ENCODE data around the gene ZNF562. TPM values are rescaled to one million over a fixed set of nuclear protein-coding genes. Genes with fewer than 3 reads are reported as not detected.

Gene ZNF562
- total and polyA plus RNA-seq, 2 of the 4 experiments (the other 2 are of a cell fraction) = 5.2 to 43.7 TPM

GRCh38 chr19:9650345-9650744, 24.6 kb downstream of the ZNF562 start:
- no peak overlapping the region for H2BK5ac ChIP-seq (ENCODE audit: low read depth, low read length, poor library complexity, severe bottlenecking)
- no peak overlapping the region for H4K91ac ChIP-seq (ENCODE audit: insufficient read depth, low read depth, low read length)
- no peak overlapping the region for H3K23ac ChIP-seq (ENCODE audit: low read depth, low read length)
- H3K79me1 ChIP-seq (ENCODE audit: low read depth in 1 of 2, low read length in 2 of 2) = peaks cover 16 to 27% of the 10 kb centered on the region in 2 experiments; a peak in 3 of 4 replicates
- H3K4me3 ChIP-seq (ENCODE audit: insufficient read depth, low read depth, low read length) = no peak overlapping the region
- intact Hi-C loops (cut with micrococcal nuclease) = no loop called here
- H3K4ac ChIP-seq (ENCODE audit: low read depth, low read length) = no peak overlapping the region
- no peak overlapping the region for H2AFZ ChIP-seq (replicated peaks; ENCODE audit: low read length, poor library complexity)
- H3K9ac ChIP-seq (ENCODE audit: low read depth, low read length) = no peak overlapping the region
- no peak overlapping the region for H3K56ac ChIP-seq (ENCODE audit: extremely low read depth, insufficient read depth, low read length)
- no peaks in the 10 kb centered on the region for H3K4me1 ChIP-seq (ENCODE audit: control insufficient read depth, insufficient read depth, low read length)
- no peaks in the 10 kb centered on the region for H3K27me3 ChIP-seq (ENCODE audit: control insufficient read depth, insufficient read depth, low read length)
- H2AK9ac ChIP-seq (replicated peaks; ENCODE audit: low read depth, low read length, poor library complexity) = no peak overlapping the region
- no peak overlapping the region for H2BK20ac ChIP-seq (ENCODE audit: low read depth, low read length)
- no peak overlapping the region for H4K8ac ChIP-seq (ENCODE audit: low read depth in 2 of 2, low read length in 2 of 2)
- dilution Hi-C loops (cut with HindIII; ENCODE audit: low sequenced_read_pairs, unreplicated experiment) = no loop called here
- ChIA-PET POLR2A (ENCODE audit: unreplicated experiment) (no interaction called here), CTCF (no interaction called here)
- H3K36me3 ChIP-seq (ENCODE audit: control insufficient read depth, insufficient read depth, low read length) = peaks cover 54% of the 10 kb centered on the region
- DNase-seq = no peak
- H2AK5ac ChIP-seq (ENCODE audit: low read depth, low read length) = no peak overlapping the region
- no peak overlapping the region for H3K4me2 ChIP-seq (ENCODE audit: low read depth, low read length)
- H3K9me1 ChIP-seq (ENCODE audit: insufficient read depth, low read length) = no peaks in the 10 kb centered on the region
- no peak overlapping the region for H2BK15ac ChIP-seq (ENCODE audit: low read depth, low read length)
- H3K18ac ChIP-seq (ENCODE audit: low read depth, low read length) = no peak overlapping the region
- H4K20me1 ChIP-seq (ENCODE audit: insufficient read depth, low read length) = no peaks in the 10 kb centered on the region
- no peak for TF ChIP-seq BHLHE40 (IDR thresholded peaks at IDR 0.05; ENCODE audit: low read depth, low read length)
- TF ChIP-seq RFX5 (IDR thresholded peaks at IDR 0.05; ENCODE audit: low read depth, low read length) = no peak
- no peak for TF ChIP-seq RAD21 (IDR thresholded peaks at IDR 0.05; ENCODE audit: low read length)
- no peak for TF ChIP-seq MAZ (IDR thresholded peaks at IDR 0.05; ENCODE audit: borderline replicate concordance, low read depth, low read length)
- TF ChIP-seq MAFK (IDR thresholded peaks at IDR 0.05; ENCODE audit: low read depth, low read length) = no peak
- TF ChIP-seq CTCF (conservative IDR thresholded peaks at IDR 0.05; ENCODE audit: low read depth, low read length) = no peak
- TF ChIP-seq MXI1 (IDR thresholded peaks at IDR 0.05; ENCODE audit: borderline replicate concordance, low read depth, low read length) = no peak
- TF ChIP-seq SMC3 (IDR thresholded peaks at IDR 0.05; ENCODE audit: low read depth, low read length) = no peak
- no peak for TF ChIP-seq ELK1 (IDR thresholded peaks at IDR 0.05; ENCODE audit: borderline replicate concordance, low read depth, low read length)
- no peak for TF ChIP-seq CEBPB (IDR thresholded peaks at IDR 0.05; ENCODE audit: low read depth, low read length)
- no peak for TF ChIP-seq USF2 (IDR thresholded peaks at IDR 0.05; ENCODE audit: low read depth, low read length)
- no peak for TF ChIP-seq NFE2L2 (IDR thresholded peaks at IDR 0.05; ENCODE audit: low read depth, low read length)
- TF ChIP-seq CHD1 (IDR thresholded peaks at IDR 0.05; ENCODE audit: low read depth, low read length) = no peak
- TF ChIP-seq RCOR1 (IDR thresholded peaks at IDR 0.05; ENCODE audit: insufficient replicate concordance, low read length) = no peak
- TF ChIP-seq POLR2A (IDR thresholded peaks at IDR 0.05; ENCODE audit: low read depth, low read length) = no peak
- TF ChIP-seq FOS (IDR thresholded peaks at IDR 0.05; ENCODE audit: low read depth, low read length) = no peak
- 82% methylated on average over 3 of the region's 5 CpGs; no CpG with 5 or more reads in 1 of the 2 experiments for WGBS, 2 experiments (ENCODE audit: extremely low coverage in 2 of 2, insufficient read length in 1 of 2)
- no TSS peak for BruUV-seq (replicated peaks)
- no peak overlapping the region for H3K27ac ChIP-seq (ENCODE audit: insufficient read depth, low read length)
- H3K9me3 ChIP-seq (ENCODE audit: control insufficient read depth, insufficient read depth, low read length) = peaks cover 39% of the 10 kb centered on the region
- H4K5ac ChIP-seq (ENCODE audit: low read depth, low read length) = no peak overlapping the region
- no peak for ATAC-seq (ENCODE audit: low read depth)
- in situ Hi-C loops (cut with MboI; ENCODE audit: low sequenced_read_pairs) = no loop called here
- H2BK120ac ChIP-seq (ENCODE audit: low read depth, low read length) = no peak overlapping the region
- no peak overlapping the region for H3K14ac ChIP-seq (replicated peaks; ENCODE audit: low read depth, low read length)
